ENCODE results near the gene HEG1. TPM values are rescaled to one million over a fixed set of nuclear protein-coding genes. Genes with fewer than 3 reads are reported as not detected.

Gene HEG1
- total RNA-seq, 1 experiment from 2014 or later: 14.6 TPM

GRCh38 chr3:125079675-125080045, 23.9 kb upstream of the HEG1 start:
- ChIA-PET CTCF (no interaction called here), POLR2A (no interaction called here)
- peaks cover 12% of the 10 kb centered on the region for H3K4me1 Mint-ChIP-seq
- no peaks in the 10 kb centered on the region for H3K27me3 Mint-ChIP-seq (ENCODE audit: low read depth)
- no peaks in the 10 kb centered on the region; the same call in 1 of the 2 replicates for H3K36me3 Mint-ChIP-seq
- H3K4me3 Mint-ChIP-seq: no peak overlapping the region
- DNase-seq (ENCODE audit: low spot score) (no peak), ATAC-seq (no peak)
- TF ChIP-seq ETV6 (CRISPR knock-in tag; IDR thresholded peaks at IDR 0.05): no peak
- TF ChIP-seq GABPB1 (CRISPR knock-in tag; IDR thresholded peaks at IDR 0.05): peak; percentile 30; the same call in 1 of the 2 replicates
- TF ChIP-seq, protein P1, sequence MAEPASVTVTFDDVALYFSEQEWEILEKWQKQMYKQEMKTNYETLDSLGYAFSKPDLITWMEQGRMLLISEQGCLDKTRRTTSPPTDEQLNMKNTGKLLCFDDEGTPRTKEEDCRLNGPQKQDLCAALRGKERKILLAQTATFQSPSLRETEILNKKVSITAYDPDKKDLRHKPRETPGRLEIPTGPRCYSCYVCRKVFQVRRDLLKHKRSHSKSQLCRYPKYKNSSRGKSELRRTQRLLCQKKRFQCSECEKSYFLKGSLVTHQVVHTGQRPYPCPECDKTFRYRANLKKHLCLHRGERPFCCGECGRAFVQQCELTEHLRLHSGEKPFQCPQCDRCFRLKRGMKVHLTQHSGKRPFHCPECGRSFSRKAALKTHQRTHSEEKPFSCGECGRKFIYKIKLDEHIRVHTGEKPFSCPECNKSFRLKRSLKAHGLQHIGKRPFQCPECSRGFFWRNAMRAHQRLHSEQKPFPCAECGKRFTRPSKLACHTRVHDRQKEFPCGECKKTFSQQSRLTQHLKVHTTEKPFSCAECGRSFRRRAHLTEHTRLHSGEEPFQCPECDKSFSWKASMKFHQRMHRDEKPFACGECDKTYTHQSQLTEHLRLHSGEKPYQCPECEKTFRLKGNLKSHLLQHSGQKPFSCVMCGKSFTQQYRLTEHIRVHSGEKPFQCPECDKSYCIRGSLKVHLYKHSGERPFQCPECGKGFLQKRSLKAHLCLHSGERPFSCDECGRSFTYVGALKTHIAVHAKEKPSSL (CRISPR knock-in tag; conservative IDR thresholded peaks at IDR 0.05): no peak
- no peak overlapping the region for H3K27ac Mint-ChIP-seq
- H3K9me3 Mint-ChIP-seq: no peaks in the 10 kb centered on the region

GRCh38 chr3:125078951-125079674, 23.3 kb upstream of the HEG1 start:
- no peaks in the 10 kb centered on the region for H3K9me3 Mint-ChIP-seq
- no peak overlapping the region for H3K4me3 Mint-ChIP-seq
- DNase-seq (ENCODE audit: low spot score) (no peak), ATAC-seq (no peak)
- POLR2A ChIA-PET: interaction anchor here (0.7 kb wide), 1 partner anchor 21 kb away, joined by 5 read pairs; no protein-coding TSS in a partner anchor
- H3K36me3 Mint-ChIP-seq: no peaks in the 10 kb centered on the region; the same call in 1 of the 2 replicates
- H3K27ac Mint-ChIP-seq: no peak overlapping the region
- TF ChIP-seq, protein P2, sequence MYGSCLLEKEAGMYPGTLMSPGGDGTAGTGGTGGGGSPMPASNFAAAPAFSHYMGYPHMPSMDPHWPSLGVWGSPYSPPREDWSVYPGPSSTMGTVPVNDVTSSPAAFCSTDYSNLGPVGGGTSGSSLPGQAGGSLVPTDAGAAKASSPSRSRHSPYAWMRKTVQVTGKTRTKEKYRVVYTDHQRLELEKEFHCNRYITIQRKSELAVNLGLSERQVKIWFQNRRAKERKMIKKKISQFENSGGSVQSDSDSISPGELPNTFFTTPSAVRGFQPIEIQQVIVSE (CRISPR knock-in tag; IDR thresholded peaks at IDR 0.05; ENCODE audit: borderline replicate concordance): no peak
- TF ChIP-seq, protein P3, sequence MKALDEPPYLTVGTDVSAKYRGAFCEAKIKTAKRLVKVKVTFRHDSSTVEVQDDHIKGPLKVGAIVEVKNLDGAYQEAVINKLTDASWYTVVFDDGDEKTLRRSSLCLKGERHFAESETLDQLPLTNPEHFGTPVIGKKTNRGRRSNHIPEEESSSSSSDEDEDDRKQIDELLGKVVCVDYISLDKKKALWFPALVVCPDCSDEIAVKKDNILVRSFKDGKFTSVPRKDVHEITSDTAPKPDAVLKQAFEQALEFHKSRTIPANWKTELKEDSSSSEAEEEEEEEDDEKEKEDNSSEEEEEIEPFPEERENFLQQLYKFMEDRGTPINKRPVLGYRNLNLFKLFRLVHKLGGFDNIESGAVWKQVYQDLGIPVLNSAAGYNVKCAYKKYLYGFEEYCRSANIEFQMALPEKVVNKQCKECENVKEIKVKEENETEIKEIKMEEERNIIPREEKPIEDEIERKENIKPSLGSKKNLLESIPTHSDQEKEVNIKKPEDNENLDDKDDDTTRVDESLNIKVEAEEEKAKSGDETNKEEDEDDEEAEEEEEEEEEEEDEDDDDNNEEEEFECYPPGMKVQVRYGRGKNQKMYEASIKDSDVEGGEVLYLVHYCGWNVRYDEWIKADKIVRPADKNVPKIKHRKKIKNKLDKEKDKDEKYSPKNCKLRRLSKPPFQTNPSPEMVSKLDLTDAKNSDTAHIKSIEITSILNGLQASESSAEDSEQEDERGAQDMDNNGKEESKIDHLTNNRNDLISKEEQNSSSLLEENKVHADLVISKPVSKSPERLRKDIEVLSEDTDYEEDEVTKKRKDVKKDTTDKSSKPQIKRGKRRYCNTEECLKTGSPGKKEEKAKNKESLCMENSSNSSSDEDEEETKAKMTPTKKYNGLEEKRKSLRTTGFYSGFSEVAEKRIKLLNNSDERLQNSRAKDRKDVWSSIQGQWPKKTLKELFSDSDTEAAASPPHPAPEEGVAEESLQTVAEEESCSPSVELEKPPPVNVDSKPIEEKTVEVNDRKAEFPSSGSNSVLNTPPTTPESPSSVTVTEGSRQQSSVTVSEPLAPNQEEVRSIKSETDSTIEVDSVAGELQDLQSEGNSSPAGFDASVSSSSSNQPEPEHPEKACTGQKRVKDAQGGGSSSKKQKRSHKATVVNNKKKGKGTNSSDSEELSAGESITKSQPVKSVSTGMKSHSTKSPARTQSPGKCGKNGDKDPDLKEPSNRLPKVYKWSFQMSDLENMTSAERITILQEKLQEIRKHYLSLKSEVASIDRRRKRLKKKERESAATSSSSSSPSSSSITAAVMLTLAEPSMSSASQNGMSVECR (CRISPR knock-in tag; IDR thresholded peaks at IDR 0.05; ENCODE audit: borderline replicate concordance): no peak
- TF ChIP-seq ZNF317 (CRISPR knock-in tag; IDR thresholded peaks at IDR 0.05; ENCODE audit: borderline replicate concordance, low read depth): no peak
- no peak for TF ChIP-seq ZNF416 (CRISPR knock-in tag; IDR thresholded peaks at IDR 0.05)
- no peak for TF ChIP-seq ERG (CRISPR knock-in tag; IDR thresholded peaks at IDR 0.05)
- TF ChIP-seq ZNF671 (CRISPR knock-in tag; IDR thresholded peaks at IDR 0.05): no peak
- TF ChIP-seq, protein P4, sequence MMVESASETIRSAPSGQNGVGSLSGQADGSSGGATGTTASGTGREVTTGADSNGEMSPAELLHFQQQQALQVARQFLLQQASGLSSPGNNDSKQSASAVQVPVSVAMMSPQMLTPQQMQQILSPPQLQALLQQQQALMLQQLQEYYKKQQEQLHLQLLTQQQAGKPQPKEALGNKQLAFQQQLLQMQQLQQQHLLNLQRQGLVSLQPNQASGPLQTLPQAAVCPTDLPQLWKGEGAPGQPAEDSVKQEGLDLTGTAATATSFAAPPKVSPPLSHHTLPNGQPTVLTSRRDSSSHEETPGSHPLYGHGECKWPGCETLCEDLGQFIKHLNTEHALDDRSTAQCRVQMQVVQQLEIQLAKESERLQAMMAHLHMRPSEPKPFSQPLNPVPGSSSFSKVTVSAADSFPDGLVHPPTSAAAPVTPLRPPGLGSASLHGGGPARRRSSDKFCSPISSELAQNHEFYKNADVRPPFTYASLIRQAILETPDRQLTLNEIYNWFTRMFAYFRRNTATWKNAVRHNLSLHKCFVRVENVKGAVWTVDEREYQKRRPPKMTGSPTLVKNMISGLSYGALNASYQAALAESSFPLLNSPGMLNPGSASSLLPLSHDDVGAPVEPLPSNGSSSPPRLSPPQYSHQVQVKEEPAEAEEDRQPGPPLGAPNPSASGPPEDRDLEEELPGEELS (CRISPR knock-in tag; IDR thresholded peaks at IDR 0.05): no peak
- TF ChIP-seq, protein P5, sequence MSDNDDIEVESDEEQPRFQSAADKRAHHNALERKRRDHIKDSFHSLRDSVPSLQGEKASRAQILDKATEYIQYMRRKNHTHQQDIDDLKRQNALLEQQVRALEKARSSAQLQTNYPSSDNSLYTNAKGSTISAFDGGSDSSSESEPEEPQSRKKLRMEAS (CRISPR knock-in tag; IDR thresholded peaks at IDR 0.05): no peak
- TF ChIP-seq, protein P6, sequence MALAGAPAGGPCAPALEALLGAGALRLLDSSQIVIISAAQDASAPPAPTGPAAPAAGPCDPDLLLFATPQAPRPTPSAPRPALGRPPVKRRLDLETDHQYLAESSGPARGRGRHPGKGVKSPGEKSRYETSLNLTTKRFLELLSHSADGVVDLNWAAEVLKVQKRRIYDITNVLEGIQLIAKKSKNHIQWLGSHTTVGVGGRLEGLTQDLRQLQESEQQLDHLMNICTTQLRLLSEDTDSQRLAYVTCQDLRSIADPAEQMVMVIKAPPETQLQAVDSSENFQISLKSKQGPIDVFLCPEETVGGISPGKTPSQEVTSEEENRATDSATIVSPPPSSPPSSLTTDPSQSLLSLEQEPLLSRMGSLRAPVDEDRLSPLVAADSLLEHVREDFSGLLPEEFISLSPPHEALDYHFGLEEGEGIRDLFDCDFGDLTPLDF (CRISPR knock-in tag; IDR thresholded peaks at IDR 0.05): no peak
- peaks cover 12% of the 10 kb centered on the region for H3K4me1 Mint-ChIP-seq
- CTCF ChIA-PET: no interaction called here
- H3K27me3 Mint-ChIP-seq (ENCODE audit: low read depth): no peaks in the 10 kb centered on the region
